Measurements from ENCODE around the gene ITLN1.
A peak's percentile ranks its signal among the peaks of the same experiment; 100 is the strongest.
"Not testable (repeated sequence)": the region's sequence is repeated elsewhere in the genome, so short reads cannot be mapped to it uniquely, and the experiment has no call there.

The ITLN1 gene

DNA sequence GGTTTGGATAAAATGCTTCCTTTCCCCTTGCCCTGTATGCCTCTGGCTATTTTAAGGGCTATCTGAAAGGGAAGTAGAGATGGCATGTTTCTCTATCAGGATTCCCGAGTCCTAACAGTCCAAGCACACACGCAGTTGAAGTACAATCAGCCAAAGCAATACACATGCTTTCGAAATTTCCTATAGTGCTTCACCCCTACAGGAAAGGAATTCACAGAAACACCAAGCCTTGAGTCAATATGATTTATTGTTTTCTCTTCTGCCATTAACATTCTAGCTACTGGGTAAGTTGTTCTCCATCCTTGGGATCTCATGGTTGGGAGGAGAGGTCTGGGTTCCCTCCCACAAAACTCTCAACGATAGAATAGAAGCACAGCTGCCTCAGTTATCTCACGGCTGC lies 8.7 kb downstream of the ITLN1 start:
- Histone ChIP-seq H3K4me3 (ENCODE audit: control insufficient read depth in 1 of 7, extremely low read depth in 1 of 7, insufficient read depth in 4 of 7, low read depth in 2 of 7, low read length in 6 of 7) (no peak overlapping the region), H3K36me3 (ENCODE audit: control insufficient read depth in 4 of 4, insufficient read depth in 4 of 4, low read length in 3 of 4) (no peaks in the 10 kb centered on the region), H3K27me3 (replicated peaks in 2 of 5; ENCODE audit: control insufficient read depth in 4 of 5, insufficient read depth in 5 of 5, low read length in 4 of 5) (no peaks in the 10 kb centered on the region), H3K27ac (ENCODE audit: insufficient read depth in 1 of 2, low read depth in 1 of 2, low read length in 2 of 2, poor library complexity in 1 of 2, severe bottlenecking in 2 of 2) (no peak overlapping the region), H3K9me3 (ENCODE audit: control extremely low read depth in 1 of 5, control insufficient read depth in 4 of 5, insufficient read depth in 2 of 5, low read depth in 1 of 5, low read length in 4 of 5) (no peaks in the 10 kb centered on the region), H3K4me1 (ENCODE audit: control extremely low read depth in 1 of 4, control insufficient read depth in 4 of 4, insufficient read depth in 4 of 4, low read length in 3 of 4) (peaks cover 0 to 11% (median 7%) of the 10 kb centered on the region in 4 experiments)
- POLR2A ChIA-PET = no interaction called here
- CTCF ChIA-PET = interaction anchor here (1.0 to 5.6 kb wide), 15 partner anchors 10 to 202 kb away, joined by 3 to 90 read pairs (median 8); partner anchors contain the start of genes CD244 and ITLN1
- DNase-seq = no peak
- WGBS (ENCODE audit: insufficient coverage) = 100% methylated on average over 1 of the region's 5 CpGs

DNA sequence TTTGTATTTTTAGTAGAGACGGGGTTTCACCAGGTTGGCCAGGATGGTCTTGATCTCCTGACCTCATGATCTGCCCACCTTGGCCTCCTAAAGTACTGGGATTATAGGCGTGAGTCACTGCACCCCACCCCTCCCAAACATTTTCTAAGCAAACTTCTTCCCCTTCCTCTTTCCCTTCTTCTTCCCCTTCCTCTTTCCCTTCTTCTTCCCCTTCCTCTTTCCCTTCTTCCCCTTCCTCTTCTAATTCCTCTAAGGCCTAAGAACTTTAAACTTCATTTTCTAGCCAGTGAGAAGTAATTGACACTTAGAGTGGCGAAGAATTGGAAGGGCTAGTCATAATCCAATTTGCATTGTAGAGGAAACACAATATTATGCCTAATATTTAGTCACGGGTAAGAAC lies 9.4 kb downstream of the ITLN1 start:
- H3K27me3 ChIP-seq (replicated peaks in 2 of 5; ENCODE audit: control insufficient read depth in 4 of 5, insufficient read depth in 5 of 5, low read length in 4 of 5); H3K4me3 ChIP-seq (ENCODE audit: control insufficient read depth in 1 of 7, extremely low read depth in 1 of 7, insufficient read depth in 4 of 7, low read depth in 2 of 7, low read length in 6 of 7); H3K27ac ChIP-seq (ENCODE audit: insufficient read depth in 1 of 2, low read depth in 1 of 2, low read length in 2 of 2, poor library complexity in 1 of 2, severe bottlenecking in 2 of 2); H3K9me3 ChIP-seq (ENCODE audit: control extremely low read depth in 1 of 5, control insufficient read depth in 4 of 5, insufficient read depth in 2 of 5, low read depth in 1 of 5, low read length in 4 of 5); DNase-seq; POLR2A ChIA-PET; H3K36me3 ChIP-seq (ENCODE audit: control insufficient read depth in 4 of 4, insufficient read depth in 4 of 4, low read length in 3 of 4): not testable (repeated sequence)
- 95% methylated on average over 3 of the region's 4 CpGs for WGBS (ENCODE audit: insufficient coverage)
- peaks cover 0 to 11% (median 7%) of the 10 kb centered on the region in 4 experiments for H3K4me1 ChIP-seq (ENCODE audit: control extremely low read depth in 1 of 4, control insufficient read depth in 4 of 4, insufficient read depth in 4 of 4, low read length in 3 of 4)
- CTCF ChIA-PET = interaction anchor here (1.5 to 2.7 kb wide), 2 partner anchors 13 to 34 kb away, joined by 3 to 15 read pairs; partner anchors contain the start of gene CD244

DNA sequence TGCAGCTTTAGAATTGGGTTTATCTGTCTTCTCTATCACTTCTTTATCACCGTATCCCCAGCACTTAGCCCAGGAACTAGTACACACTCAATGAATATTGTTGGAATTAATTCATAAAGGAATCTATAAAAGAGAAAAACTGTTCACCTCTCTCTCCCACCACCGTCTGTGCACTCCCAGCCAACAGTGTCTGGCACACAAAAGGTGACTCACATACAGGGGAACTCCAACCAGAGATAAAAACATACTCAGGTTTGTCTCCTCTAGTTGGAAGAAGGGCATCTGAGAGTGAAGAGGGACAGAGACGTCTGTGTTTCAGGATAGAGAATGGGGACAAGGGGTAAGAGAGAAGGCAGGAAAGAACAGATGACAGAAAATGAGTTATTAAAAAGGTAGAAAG lies 10.0 kb downstream of the ITLN1 start:
- CTCF ChIA-PET = interaction anchor here (1.4 to 2.7 kb wide), 3 partner anchors 12 to 37 kb away, joined by 3 to 15 read pairs (median 7); partner anchors contain the start of gene CD244
- Histone ChIP-seq H3K36me3 (ENCODE audit: control insufficient read depth in 4 of 4, insufficient read depth in 4 of 4, low read length in 3 of 4) (no peaks in the 10 kb centered on the region), H3K4me3 (ENCODE audit: control insufficient read depth in 1 of 7, extremely low read depth in 1 of 7, insufficient read depth in 4 of 7, low read depth in 2 of 7, low read length in 6 of 7) (no peak overlapping the region), H3K9me3 (ENCODE audit: control extremely low read depth in 1 of 5, control insufficient read depth in 4 of 5, insufficient read depth in 2 of 5, low read depth in 1 of 5, low read length in 4 of 5) (no peaks in the 10 kb centered on the region), H3K27ac (ENCODE audit: insufficient read depth in 1 of 2, low read depth in 1 of 2, low read length in 2 of 2, poor library complexity in 1 of 2, severe bottlenecking in 2 of 2) (no peak overlapping the region), H3K4me1 (ENCODE audit: control extremely low read depth in 1 of 4, control insufficient read depth in 4 of 4, insufficient read depth in 4 of 4, low read length in 3 of 4) (peaks cover 0 to 11% (median 7%) of the 10 kb centered on the region in 4 experiments), H3K27me3 (replicated peaks in 2 of 5; ENCODE audit: control insufficient read depth in 4 of 5, insufficient read depth in 5 of 5, low read length in 4 of 5) (no peaks in the 10 kb centered on the region)
- WGBS (ENCODE audit: insufficient coverage) = 80% methylated on average over 1 of the region's 3 CpGs
- POLR2A ChIA-PET = no interaction called here
- DNase-seq = peak in 2 of 3 donors; percentile 36 to 51

DNA sequence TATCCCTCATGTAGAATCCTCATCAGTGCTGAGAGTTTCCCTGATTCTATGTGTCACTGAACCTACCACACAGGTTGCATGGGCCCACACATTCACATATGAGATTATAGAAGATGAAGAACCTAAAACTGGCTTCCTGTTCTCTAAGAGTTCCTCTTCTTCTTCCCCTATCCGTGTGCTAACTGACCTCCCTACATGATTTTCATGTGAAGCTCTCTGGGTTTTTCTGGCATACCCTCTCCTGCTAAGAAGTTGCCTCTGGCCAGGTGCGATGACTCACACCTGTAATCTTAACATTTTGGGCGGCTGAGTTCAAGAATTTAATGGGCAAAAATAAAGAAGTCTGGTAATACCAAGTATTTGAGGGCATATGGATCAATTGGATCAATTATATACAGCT lies 16.8 kb downstream of the ITLN1 start:
- DNase-seq = peak in 2 of 3 donors; percentile 58 to 80
- no peak overlapping the region for H3K27ac ChIP-seq (ENCODE audit: insufficient read depth in 1 of 2, low read depth in 1 of 2, low read length in 2 of 2, poor library complexity in 1 of 2, severe bottlenecking in 2 of 2)
- peaks cover 2 to 39% (median 25%) of the 10 kb centered on the region in 4 experiments for H3K4me1 ChIP-seq (ENCODE audit: control extremely low read depth in 1 of 4, control insufficient read depth in 4 of 4, insufficient read depth in 4 of 4, low read length in 3 of 4)
- WGBS (ENCODE audit: insufficient coverage) = 60% methylated on average over 3 of the region's 3 CpGs
- ChIA-PET POLR2A (no interaction called here), CTCF (interaction anchor here (0.8 to 2.1 kb wide), 3 partner anchors 12 to 37 kb away, joined by 3 to 10 read pairs (median 3); no protein-coding TSS in a partner anchor)
- H3K4me3 ChIP-seq (ENCODE audit: control insufficient read depth in 1 of 7, extremely low read depth in 1 of 7, insufficient read depth in 4 of 7, low read depth in 2 of 7, low read length in 6 of 7) = no peak overlapping the region
- peaks cover 0 to 2% (median 0%) of the 10 kb centered on the region in 5 experiments for H3K9me3 ChIP-seq (ENCODE audit: control extremely low read depth in 1 of 5, control insufficient read depth in 4 of 5, insufficient read depth in 2 of 5, low read depth in 1 of 5, low read length in 4 of 5)
- no peaks in the 10 kb centered on the region for H3K36me3 ChIP-seq (ENCODE audit: control insufficient read depth in 4 of 4, insufficient read depth in 4 of 4, low read length in 3 of 4)
- H3K27me3 ChIP-seq (replicated peaks in 2 of 5; ENCODE audit: control insufficient read depth in 4 of 5, insufficient read depth in 5 of 5, low read length in 4 of 5) = no peaks in the 10 kb centered on the region

DNA sequence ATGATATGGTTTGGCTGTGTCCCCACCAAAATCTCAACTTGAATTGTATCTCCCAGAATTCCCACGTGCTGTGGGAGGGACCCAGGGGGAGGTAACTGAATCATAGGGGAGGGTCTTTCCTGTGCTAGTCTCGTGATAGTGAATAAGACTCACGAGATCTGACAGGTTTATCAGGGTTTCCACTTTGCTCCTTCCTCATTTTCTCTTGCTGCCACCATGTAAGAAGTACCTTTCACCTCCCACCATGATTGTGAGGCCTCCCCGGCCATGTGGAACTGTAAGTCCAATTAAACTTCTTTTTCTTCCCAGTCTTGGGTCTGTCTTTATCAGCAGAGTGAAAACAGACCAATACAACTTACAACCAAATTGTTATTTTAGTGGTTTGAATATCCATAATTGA lies 17.3 kb downstream of the ITLN1 start:
- WGBS (ENCODE audit: insufficient coverage) = 49% methylated on average over 4 of the region's 4 CpGs
- peak in 2 of 3 donors; percentile 33 to 74 for DNase-seq
- POLR2A ChIA-PET; H3K9me3 ChIP-seq (ENCODE audit: control extremely low read depth in 1 of 5, control insufficient read depth in 4 of 5, insufficient read depth in 2 of 5, low read depth in 1 of 5, low read length in 4 of 5); H3K27ac ChIP-seq (ENCODE audit: insufficient read depth in 1 of 2, low read depth in 1 of 2, low read length in 2 of 2, poor library complexity in 1 of 2, severe bottlenecking in 2 of 2); H3K27me3 ChIP-seq (replicated peaks in 2 of 5; ENCODE audit: control insufficient read depth in 4 of 5, insufficient read depth in 5 of 5, low read length in 4 of 5); H3K4me3 ChIP-seq (ENCODE audit: control insufficient read depth in 1 of 7, extremely low read depth in 1 of 7, insufficient read depth in 4 of 7, low read depth in 2 of 7, low read length in 6 of 7); H3K36me3 ChIP-seq (ENCODE audit: control insufficient read depth in 4 of 4, insufficient read depth in 4 of 4, low read length in 3 of 4): not testable (repeated sequence)
- H3K4me1 ChIP-seq (ENCODE audit: control extremely low read depth in 1 of 4, control insufficient read depth in 4 of 4, insufficient read depth in 4 of 4, low read length in 3 of 4) = peaks cover 6 to 44% (median 30%) of the 10 kb centered on the region in 4 experiments
- CTCF ChIA-PET = interaction anchor here (0.8 to 2.1 kb wide), 2 partner anchors 13 to 32 kb away, joined by 3 to 10 read pairs; no protein-coding TSS in a partner anchor

DNA sequence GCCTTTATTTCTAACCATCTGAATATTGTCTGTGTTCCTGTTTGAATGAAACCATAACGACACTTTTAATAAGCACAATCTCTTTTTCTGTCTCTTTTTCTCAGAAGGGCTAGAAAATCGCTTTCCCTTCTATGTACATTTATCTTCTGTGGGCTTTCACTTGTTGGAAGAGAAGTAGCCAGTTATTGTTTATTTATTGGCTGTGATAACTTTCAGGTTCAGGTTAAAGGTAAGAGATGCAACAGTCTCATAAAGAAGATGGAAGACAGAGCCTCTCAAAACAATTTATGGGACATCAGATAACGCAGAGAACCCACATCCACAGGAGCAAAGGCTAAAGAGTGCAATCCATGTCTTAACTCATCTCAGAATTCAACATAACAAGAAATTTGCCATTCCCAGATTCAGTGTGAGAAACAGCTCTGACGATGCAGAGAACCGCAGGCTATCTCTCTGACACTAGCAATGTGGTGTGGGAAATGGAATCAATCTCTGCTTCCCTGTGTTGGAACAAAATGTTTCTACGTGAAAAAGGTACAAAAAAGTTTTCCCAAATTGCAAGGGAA lies 18.2 kb downstream of the ITLN1 start:
- POLR2A ChIA-PET = no interaction called here
- CTCF ChIA-PET = interaction anchor here (1.4 to 21.5 kb wide), 2 partner anchors 10 to 23 kb away, joined by 9 to 385 read pairs; no protein-coding TSS in a partner anchor
- DNase-seq = no peak
- no peaks in the 10 kb centered on the region for H3K27me3 ChIP-seq (replicated peaks in 2 of 5; ENCODE audit: control insufficient read depth in 4 of 5, insufficient read depth in 5 of 5, low read length in 4 of 5)
- H3K9me3 ChIP-seq (ENCODE audit: control extremely low read depth in 1 of 5, control insufficient read depth in 4 of 5, insufficient read depth in 2 of 5, low read depth in 1 of 5, low read length in 4 of 5) = peaks cover 0 to 2% (median 0%) of the 10 kb centered on the region in 5 experiments
- peaks cover 8 to 51% (median 39%) of the 10 kb centered on the region in 4 experiments for H3K4me1 ChIP-seq (ENCODE audit: control extremely low read depth in 1 of 4, control insufficient read depth in 4 of 4, insufficient read depth in 4 of 4, low read length in 3 of 4)
- no peak overlapping the region for H3K4me3 ChIP-seq (ENCODE audit: control insufficient read depth in 1 of 7, extremely low read depth in 1 of 7, insufficient read depth in 4 of 7, low read depth in 2 of 7, low read length in 6 of 7)
- 92% methylated on average over 2 of the region's 6 CpGs for WGBS (ENCODE audit: insufficient coverage)
- H3K27ac ChIP-seq (ENCODE audit: insufficient read depth in 1 of 2, low read depth in 1 of 2, low read length in 2 of 2, poor library complexity in 1 of 2, severe bottlenecking in 2 of 2) = no peak overlapping the region
- H3K36me3 ChIP-seq (ENCODE audit: control insufficient read depth in 4 of 4, insufficient read depth in 4 of 4, low read length in 3 of 4) = no peaks in the 10 kb centered on the region

DNA sequence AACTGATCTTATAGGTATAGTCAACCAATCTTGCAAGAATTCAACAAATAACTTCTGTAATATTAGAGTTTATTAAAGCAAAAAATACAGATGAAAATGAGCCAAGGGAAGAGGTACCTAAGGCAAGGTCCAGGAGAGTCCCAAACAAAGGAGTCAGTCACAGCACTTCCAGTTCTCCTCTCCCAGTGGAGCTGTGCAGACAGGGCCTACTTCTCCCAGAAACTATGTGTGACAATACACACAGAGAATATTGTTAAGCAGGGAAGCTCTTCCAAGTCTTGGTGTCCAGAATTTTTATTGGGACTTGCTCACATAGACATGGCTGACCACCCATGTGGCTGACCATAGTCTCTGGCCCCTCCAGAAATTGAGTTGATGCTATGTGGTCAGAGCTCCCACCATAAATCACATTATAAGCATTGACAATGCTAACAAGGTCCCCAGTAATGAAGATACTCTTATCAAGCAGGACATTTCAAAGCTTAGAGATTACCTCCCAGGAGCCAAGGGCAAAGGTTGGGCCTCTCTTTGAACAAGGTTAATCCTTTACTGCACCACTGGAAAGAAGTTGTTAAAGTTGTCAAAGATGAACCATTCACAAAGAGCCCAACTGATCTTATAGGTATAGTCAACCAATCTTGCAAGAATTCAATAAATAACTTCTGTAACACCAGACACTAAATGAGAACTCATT lies 18.8 kb downstream of the ITLN1 start:
- CTCF ChIA-PET = interaction anchor here (0.8 to 21.5 kb wide), 3 partner anchors 10 to 123 kb away, joined by 3 to 385 read pairs (median 9); no protein-coding TSS in a partner anchor
- POLR2A ChIA-PET = no interaction called here
- H3K27ac ChIP-seq (ENCODE audit: insufficient read depth in 1 of 2, low read depth in 1 of 2, low read length in 2 of 2, poor library complexity in 1 of 2, severe bottlenecking in 2 of 2) = no peak overlapping the region
- no peak overlapping the region for H3K4me3 ChIP-seq (ENCODE audit: control insufficient read depth in 1 of 7, extremely low read depth in 1 of 7, insufficient read depth in 4 of 7, low read depth in 2 of 7, low read length in 6 of 7)
- peaks cover 0 to 2% (median 0%) of the 10 kb centered on the region in 5 experiments for H3K9me3 ChIP-seq (ENCODE audit: control extremely low read depth in 1 of 5, control insufficient read depth in 4 of 5, insufficient read depth in 2 of 5, low read depth in 1 of 5, low read length in 4 of 5)
- no peaks in the 10 kb centered on the region for H3K36me3 ChIP-seq (ENCODE audit: control insufficient read depth in 4 of 4, insufficient read depth in 4 of 4, low read length in 3 of 4)
- no peaks in the 10 kb centered on the region for H3K27me3 ChIP-seq (replicated peaks in 2 of 5; ENCODE audit: control insufficient read depth in 4 of 5, insufficient read depth in 5 of 5, low read length in 4 of 5)
- peaks cover 11 to 56% (median 44%) of the 10 kb centered on the region in 4 experiments for H3K4me1 ChIP-seq (ENCODE audit: control extremely low read depth in 1 of 4, control insufficient read depth in 4 of 4, insufficient read depth in 4 of 4, low read length in 3 of 4)
- DNase-seq = no peak

Measured in common myeloid progenitor, CD34-positive (primary cell).